SK-N-SH treated with all-trans-retinoic acid at 6 μM for 48 hours (cell line): ENCODE results near the gene SMIM41.

Source experiments
- ATAC-seq: fragments of 200-7000 bp; cut with Tn5 transposase; 3 replicates; pipeline ENCODE4 v1.9.1; 2020; ENCODE audit warnings: mild to moderate bottlenecking, moderate library complexity
- ARNTL ChIP-seq: fragments of 450-650 bp; formaldehyde crosslinking; IDR thresholded peaks from 2 replicates; pipeline ENCODE4 v1.5.0; 2020; ENCODE audit warnings: low read depth, mild to moderate bottlenecking, moderate library complexity, borderline replicate concordance
- BACH2 ChIP-seq: fragments of 250-450 bp; sonication (Bioruptor Pico); IDR thresholded peaks from 2 replicates; pipeline ENCODE4 v1.9.0; 2021; ENCODE audit warnings: mild to moderate bottlenecking, borderline replicate concordance
- CSDC2 ChIP-seq: fragments of 250-450 bp; sonication (Bioruptor Pico); IDR thresholded peaks from 2 replicates; pipeline ENCODE4 v1.5.0; 2020; ENCODE audit warnings: mild to moderate bottlenecking, moderate library complexity
- ESRRG ChIP-seq: fragments of 250-450 bp; sonication (Bioruptor Pico); IDR thresholded peaks from 2 replicates; pipeline ENCODE4 v1.6.1; 2021; ENCODE audit warnings: mild to moderate bottlenecking
- ISL1 ChIP-seq: fragments of 250-450 bp; sonication (Bioruptor Pico); IDR thresholded peaks from 2 replicates; pipeline ENCODE4 v2.1.2; 2022; ENCODE audit warnings: mild to moderate bottlenecking, moderate library complexity
- PPARA ChIP-seq: fragments of 250-450 bp; sonication (Bioruptor Pico); IDR thresholded peaks from 2 replicates; pipeline ENCODE4 v1.5.0; 2020; ENCODE audit warnings: mild to moderate bottlenecking, borderline replicate concordance
- SNAI2 ChIP-seq: fragments of 250-450 bp; sonication (Bioruptor Pico); IDR thresholded peaks from 2 replicates; pipeline ENCODE4 v1.5.0; 2020; ENCODE audit warnings: mild to moderate bottlenecking, moderate library complexity
- TCF4 ChIP-seq: fragments of 250-450 bp; sonication (Bioruptor Pico); IDR thresholded peaks from 2 replicates; pipeline ENCODE4 v1.8.0; 2021; ENCODE audit warnings: mild to moderate bottlenecking, moderate library complexity, borderline replicate concordance
- TOX ChIP-seq: fragments of 250-450 bp; sonication (Bioruptor Pico); IDR thresholded peaks from 2 replicates; pipeline ENCODE4 v1.8.0; 2021; ENCODE audit warnings: mild to moderate bottlenecking, moderate library complexity, borderline replicate concordance
- ZFP3 ChIP-seq: fragments of 250-450 bp; sonication (Bioruptor Pico); IDR thresholded peaks from 2 replicates; pipeline ENCODE4 v1.5.0; 2020; ENCODE audit warnings: mild to moderate bottlenecking, moderate library complexity
- ZFP30 ChIP-seq: fragments of 450-650 bp; formaldehyde crosslinking; IDR thresholded peaks from 2 replicates; pipeline ENCODE4 v1.5.0; 2022; ENCODE audit warnings: mild to moderate bottlenecking, moderate library complexity
- ZNF565 ChIP-seq: fragments of 450-650 bp; formaldehyde crosslinking; conservative IDR thresholded peaks from 2 replicates; pipeline ENCODE4 v1.5.0; 2020; ENCODE audit warnings: low read depth, mild to moderate bottlenecking, moderate library complexity
- ZNF8 ChIP-seq: fragments of 450-650 bp; formaldehyde crosslinking; IDR thresholded peaks from 2 replicates; pipeline ENCODE4 v1.5.0; 2020; ENCODE audit warnings: mild to moderate bottlenecking, moderate library complexity
- TF ChIP-seq, protein P1 (sequence below): fragments of 250-450 bp; sonication (Bioruptor Pico); IDR thresholded peaks from 2 replicates; pipeline ENCODE4 v1.8.0; 2020; ENCODE audit warnings: mild to moderate bottlenecking, moderate library complexity, borderline replicate concordance
- TF ChIP-seq, protein P2 (sequence below): fragments of 250-450 bp; sonication (Bioruptor Pico); IDR thresholded peaks from 2 replicates; pipeline ENCODE4 v1.5.1; 2020; ENCODE audit warnings: low read depth, mild to moderate bottlenecking, moderate library complexity
- TF ChIP-seq, protein P3 (sequence below): fragments of 250-450 bp; sonication (Bioruptor Pico); IDR thresholded peaks from 2 replicates; pipeline ENCODE4 v1.8.0; 2021; ENCODE audit warnings: low read depth, mild to moderate bottlenecking, moderate library complexity, borderline replicate concordance
- TF ChIP-seq, protein P4 (sequence below): fragments of 250-450 bp; sonication (Bioruptor Pico); IDR thresholded peaks from 2 replicates; pipeline ENCODE4 v1.5.1; 2021; ENCODE audit warnings: mild to moderate bottlenecking, moderate library complexity
- TF ChIP-seq, protein P5 (sequence below): fragments of 250-450 bp; sonication (Bioruptor Pico); IDR thresholded peaks from 2 replicates; pipeline ENCODE4 v1.5.0; 2020; ENCODE audit warnings: mild to moderate bottlenecking, moderate library complexity

Gene SMIM41

DNA sequence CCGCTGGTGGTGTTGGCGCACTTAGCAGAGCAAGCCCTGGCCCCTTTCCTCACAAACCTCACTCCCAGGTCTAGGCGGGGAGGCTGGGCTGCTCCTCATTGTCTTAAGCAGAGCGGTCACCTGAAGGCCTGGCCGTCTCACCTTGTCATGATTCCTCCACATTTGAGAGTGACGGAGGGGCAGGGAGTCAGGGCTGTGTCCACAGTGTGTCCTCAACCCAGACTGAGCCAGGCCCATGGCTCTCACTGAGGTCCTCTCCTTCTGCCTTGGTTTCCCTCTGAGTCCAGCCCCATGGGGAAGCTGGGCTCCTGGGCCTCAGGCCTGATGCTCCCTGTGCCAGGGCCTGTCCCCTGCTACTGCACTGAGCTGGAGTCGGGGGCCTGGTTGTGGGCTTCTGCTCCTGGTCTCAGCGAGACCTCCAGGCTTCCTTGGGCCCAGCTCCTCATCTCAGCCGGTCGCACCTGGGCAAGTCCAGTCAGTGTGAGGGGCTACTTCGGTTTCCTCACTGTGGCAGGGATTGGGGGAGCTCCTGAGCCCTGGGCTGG, 67.4 kb downstream of the SMIM41 start:
- ATAC-seq: no peak; the same call in 2 of the 3 replicates

DNA sequence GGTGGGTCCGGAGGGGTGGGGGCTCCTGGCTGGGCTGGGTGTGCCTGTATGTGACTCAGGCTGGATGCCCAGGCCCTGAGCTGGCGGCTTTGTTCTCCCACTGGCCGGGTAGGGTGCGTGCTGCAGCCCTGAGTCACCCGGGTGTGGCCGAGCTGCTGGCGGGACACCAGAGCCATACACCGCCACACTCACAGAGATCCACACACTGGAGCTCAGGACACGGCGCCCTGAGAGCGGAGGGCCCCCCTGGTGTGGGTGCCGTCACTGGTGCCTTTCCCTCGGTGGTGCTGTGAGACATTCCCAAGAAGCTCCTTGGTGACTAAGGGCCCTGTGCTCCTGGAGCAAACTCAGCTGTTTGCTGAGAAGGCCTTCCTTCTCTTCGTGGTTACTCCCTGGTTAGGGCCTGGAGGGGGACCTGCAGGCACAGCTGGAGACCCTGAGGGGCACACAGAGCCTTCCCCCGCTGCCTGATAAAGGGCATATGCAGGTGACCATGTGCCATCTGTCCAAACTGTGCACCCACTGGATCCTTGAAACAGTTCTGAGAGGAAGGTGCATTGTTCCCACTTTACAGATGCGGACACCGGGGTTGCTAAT, 68.0 kb downstream of the SMIM41 start:
- TF ChIP-seq TOX: no peak
- TF ChIP-seq, protein P1, sequence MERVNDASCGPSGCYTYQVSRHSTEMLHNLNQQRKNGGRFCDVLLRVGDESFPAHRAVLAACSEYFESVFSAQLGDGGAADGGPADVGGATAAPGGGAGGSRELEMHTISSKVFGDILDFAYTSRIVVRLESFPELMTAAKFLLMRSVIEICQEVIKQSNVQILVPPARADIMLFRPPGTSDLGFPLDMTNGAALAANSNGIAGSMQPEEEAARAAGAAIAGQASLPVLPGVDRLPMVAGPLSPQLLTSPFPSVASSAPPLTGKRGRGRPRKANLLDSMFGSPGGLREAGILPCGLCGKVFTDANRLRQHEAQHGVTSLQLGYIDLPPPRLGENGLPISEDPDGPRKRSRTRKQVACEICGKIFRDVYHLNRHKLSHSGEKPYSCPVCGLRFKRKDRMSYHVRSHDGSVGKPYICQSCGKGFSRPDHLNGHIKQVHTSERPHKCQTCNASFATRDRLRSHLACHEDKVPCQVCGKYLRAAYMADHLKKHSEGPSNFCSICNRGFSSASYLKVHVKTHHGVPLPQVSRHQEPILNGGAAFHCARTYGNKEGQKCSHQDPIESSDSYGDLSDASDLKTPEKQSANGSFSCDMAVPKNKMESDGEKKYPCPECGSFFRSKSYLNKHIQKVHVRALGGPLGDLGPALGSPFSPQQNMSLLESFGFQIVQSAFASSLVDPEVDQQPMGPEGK: peak; percentile 63; the same call in 1 of the 2 replicates
- TF ChIP-seq, all 23 proteins: peak for 1
- peak; percentile 87 for ATAC-seq

More for the DNA sequence above, 67.4 kb downstream of the SMIM41 start:
- TF ChIP-seq, protein P2, sequence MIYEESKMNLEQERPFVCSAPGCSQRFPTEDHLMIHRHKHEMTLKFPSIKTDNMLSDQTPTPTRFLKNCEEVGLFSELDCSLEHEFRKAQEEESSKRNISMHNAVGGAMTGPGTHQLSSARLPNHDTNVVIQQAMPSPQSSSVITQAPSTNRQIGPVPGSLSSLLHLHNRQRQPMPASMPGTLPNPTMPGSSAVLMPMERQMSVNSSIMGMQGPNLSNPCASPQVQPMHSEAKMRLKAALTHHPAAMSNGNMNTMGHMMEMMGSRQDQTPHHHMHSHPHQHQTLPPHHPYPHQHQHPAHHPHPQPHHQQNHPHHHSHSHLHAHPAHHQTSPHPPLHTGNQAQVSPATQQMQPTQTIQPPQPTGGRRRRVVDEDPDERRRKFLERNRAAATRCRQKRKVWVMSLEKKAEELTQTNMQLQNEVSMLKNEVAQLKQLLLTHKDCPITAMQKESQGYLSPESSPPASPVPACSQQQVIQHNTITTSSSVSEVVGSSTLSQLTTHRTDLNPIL: no peak
- 0 out of 2 replicates have a peak, but pooled peaks have one; percentile 45 for TF ChIP-seq CSDC2 (CRISPR knock-in tag)

DNA sequence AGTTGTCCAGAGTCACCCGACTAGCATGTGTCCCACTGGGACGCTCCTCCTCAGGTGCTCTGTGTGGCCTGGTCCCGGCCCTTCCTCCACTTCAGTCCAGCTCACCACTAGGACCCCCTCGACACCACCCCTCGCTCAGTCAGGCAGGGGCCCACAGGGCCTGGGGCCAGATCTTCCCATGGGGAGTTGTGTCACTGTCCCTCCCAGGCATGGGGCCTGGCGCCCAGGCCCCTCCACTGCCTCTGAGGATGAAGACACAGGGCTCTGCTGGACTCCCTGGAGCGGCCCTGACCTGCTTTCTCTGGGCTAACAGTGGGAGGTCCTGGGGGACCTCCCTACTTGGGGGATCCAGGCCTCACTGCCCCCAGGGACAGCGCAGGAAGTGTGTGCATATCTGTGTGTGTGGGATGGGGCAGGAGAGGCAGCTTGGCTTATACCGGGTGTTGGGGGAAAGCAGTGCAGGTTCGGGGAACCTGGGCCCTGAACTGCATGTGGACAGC, 68.5 kb downstream of the SMIM41 start:
- TF ChIP-seq ZFP30 (CRISPR knock-in tag) (no peak), ZFP3 (CRISPR knock-in tag) (no peak)
- ATAC-seq: no peak

DNA sequence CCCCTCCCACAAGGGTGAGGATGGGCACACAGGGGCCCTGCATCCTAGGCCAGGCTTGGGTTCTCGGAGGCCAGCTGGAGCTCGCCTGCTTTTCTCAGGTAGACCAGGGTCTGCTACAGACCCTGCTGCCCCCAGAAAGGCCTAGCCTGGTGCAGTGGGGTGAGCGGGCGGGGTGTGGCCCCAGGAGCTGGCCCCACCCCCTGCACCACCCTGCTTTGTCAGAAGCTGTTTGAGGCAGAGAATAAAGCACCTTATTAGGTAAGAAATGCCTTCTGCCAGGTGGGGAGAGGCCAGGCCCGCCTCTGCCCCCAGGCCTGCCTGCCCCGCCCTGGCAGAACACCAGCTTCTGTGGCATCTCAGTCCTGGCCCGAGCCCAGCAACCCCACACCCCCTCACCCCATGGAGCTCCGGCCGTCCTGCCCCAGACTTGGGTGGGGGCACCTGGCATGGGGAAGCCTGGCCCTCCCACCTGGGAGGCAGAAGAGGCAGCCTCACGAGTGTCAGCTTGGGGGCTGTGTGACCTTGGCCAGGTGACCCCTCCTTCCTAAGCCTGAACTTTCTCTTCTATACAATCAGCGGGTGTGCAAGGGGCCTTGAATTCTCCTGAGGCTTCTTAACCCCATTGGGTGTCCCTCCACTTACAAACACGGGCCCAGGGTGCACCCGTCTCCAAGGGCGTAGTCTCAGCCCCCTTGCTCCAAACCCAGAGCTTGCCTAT, 69.1 kb downstream of the SMIM41 start:
- TF ChIP-seq, protein P2: no peak
- no peak for TF ChIP-seq ZFP3 (CRISPR knock-in tag)
- no peak for TF ChIP-seq SNAI2 (CRISPR knock-in tag)
- no peak for TF ChIP-seq BACH2
- TF ChIP-seq, protein P3, sequence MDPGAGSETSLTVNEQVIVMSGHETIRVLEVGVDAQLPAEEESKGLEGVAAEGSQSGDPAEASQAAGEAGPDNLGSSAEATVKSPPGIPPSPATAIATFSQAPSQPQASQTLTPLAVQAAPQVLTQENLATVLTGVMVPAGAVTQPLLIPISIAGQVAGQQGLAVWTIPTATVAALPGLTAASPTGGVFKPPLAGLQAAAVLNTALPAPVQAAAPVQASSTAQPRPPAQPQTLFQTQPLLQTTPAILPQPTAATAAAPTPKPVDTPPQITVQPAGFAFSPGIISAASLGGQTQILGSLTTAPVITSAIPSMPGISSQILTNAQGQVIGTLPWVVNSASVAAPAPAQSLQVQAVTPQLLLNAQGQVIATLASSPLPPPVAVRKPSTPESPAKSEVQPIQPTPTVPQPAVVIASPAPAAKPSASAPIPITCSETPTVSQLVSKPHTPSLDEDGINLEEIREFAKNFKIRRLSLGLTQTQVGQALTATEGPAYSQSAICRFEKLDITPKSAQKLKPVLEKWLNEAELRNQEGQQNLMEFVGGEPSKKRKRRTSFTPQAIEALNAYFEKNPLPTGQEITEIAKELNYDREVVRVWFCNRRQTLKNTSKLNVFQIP (CRISPR knock-in tag): no peak
- TF ChIP-seq ISL1: no peak
- TF ChIP-seq, protein P4, sequence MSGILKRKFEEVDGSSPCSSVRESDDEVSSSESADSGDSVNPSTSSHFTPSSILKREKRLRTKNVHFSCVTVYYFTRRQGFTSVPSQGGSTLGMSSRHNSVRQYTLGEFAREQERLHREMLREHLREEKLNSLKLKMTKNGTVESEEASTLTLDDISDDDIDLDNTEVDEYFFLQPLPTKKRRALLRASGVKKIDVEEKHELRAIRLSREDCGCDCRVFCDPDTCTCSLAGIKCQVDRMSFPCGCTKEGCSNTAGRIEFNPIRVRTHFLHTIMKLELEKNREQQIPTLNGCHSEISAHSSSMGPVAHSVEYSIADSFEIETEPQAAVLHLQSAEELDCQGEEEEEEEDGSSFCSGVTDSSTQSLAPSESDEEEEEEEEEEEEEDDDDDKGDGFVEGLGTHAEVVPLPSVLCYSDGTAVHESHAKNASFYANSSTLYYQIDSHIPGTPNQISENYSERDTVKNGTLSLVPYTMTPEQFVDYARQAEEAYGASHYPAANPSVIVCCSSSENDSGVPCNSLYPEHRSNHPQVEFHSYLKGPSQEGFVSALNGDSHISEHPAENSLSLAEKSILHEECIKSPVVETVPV (CRISPR knock-in tag): no peak
- TF ChIP-seq ZNF565: no peak
- ATAC-seq: no peak

DNA sequence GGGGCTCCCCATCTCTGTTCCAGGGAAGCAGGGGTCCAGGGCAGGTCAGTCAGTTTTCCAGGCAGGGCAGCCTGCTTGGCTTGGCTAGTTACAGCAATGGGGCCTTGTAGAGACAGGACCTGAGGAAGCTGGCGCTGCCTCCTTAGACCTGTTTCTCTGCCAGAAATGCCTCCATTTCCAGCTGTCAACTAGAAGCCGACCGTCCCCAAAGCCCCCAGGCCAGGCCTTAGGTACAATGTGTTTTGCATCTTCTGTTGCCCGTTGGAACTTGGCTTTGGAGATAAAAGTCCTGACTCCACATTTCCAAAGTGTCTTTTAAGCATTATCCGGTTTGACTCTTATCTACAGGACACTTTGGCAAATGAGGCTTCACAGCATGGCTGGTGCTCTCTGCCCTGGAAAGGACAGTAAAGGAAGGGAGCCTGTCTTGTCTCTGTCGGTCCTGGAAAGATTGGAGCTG, 69.7 kb downstream of the SMIM41 start:
- ATAC-seq: no peak
- no peak for TF ChIP-seq ARNTL (CRISPR knock-in tag)
- TF ChIP-seq ZFP30 (CRISPR knock-in tag): no peak
- TF ChIP-seq, protein P5, sequence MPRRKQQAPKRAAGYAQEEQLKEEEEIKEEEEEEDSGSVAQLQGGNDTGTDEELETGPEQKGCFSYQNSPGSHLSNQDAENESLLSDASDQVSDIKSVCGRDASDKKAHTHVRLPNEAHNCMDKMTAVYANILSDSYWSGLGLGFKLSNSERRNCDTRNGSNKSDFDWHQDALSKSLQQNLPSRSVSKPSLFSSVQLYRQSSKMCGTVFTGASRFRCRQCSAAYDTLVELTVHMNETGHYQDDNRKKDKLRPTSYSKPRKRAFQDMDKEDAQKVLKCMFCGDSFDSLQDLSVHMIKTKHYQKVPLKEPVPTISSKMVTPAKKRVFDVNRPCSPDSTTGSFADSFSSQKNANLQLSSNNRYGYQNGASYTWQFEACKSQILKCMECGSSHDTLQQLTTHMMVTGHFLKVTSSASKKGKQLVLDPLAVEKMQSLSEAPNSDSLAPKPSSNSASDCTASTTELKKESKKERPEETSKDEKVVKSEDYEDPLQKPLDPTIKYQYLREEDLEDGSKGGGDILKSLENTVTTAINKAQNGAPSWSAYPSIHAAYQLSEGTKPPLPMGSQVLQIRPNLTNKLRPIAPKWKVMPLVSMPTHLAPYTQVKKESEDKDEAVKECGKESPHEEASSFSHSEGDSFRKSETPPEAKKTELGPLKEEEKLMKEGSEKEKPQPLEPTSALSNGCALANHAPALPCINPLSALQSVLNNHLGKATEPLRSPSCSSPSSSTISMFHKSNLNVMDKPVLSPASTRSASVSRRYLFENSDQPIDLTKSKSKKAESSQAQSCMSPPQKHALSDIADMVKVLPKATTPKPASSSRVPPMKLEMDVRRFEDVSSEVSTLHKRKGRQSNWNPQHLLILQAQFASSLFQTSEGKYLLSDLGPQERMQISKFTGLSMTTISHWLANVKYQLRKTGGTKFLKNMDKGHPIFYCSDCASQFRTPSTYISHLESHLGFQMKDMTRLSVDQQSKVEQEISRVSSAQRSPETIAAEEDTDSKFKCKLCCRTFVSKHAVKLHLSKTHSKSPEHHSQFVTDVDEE (CRISPR knock-in tag): no peak
- TF ChIP-seq ESRRG (CRISPR knock-in tag): no peak
- TF ChIP-seq ZNF8: no peak
- TF ChIP-seq ZNF565: no peak
- TF ChIP-seq TCF4 (CRISPR knock-in tag): no peak
- TF ChIP-seq, protein P4 (CRISPR knock-in tag): no peak
- TF ChIP-seq ISL1: no peak
- TF ChIP-seq, protein P2: no peak
- no peak for TF ChIP-seq PPARA (CRISPR knock-in tag)
- no peak for TF ChIP-seq CSDC2 (CRISPR knock-in tag)
